HG03558 (cell line): ENCODE results near the gene PCSK7.
"Not testable (repeated sequence)": the region's sequence is repeated elsewhere in the genome, so short reads cannot be mapped to it uniquely, and the experiment has no call there.

Source experiments
- ATAC-seq: cut with Tn5 transposase; IDR thresholded peaks from one replicate; pipeline ENCODE4 v1.9.1; 2021; ENCODE audit warnings: moderate number of reproducible peaks; ENCODE audit not compliant: unreplicated experiment; ENCODE audit errors: extremely low read depth

Gene PCSK7, protein sequence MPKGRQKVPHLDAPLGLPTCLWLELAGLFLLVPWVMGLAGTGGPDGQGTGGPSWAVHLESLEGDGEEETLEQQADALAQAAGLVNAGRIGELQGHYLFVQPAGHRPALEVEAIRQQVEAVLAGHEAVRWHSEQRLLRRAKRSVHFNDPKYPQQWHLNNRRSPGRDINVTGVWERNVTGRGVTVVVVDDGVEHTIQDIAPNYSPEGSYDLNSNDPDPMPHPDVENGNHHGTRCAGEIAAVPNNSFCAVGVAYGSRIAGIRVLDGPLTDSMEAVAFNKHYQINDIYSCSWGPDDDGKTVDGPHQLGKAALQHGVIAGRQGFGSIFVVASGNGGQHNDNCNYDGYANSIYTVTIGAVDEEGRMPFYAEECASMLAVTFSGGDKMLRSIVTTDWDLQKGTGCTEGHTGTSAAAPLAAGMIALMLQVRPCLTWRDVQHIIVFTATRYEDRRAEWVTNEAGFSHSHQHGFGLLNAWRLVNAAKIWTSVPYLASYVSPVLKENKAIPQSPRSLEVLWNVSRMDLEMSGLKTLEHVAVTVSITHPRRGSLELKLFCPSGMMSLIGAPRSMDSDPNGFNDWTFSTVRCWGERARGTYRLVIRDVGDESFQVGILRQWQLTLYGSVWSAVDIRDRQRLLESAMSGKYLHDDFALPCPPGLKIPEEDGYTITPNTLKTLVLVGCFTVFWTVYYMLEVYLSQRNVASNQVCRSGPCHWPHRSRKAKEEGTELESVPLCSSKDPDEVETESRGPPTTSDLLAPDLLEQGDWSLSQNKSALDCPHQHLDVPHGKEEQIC

DNA sequence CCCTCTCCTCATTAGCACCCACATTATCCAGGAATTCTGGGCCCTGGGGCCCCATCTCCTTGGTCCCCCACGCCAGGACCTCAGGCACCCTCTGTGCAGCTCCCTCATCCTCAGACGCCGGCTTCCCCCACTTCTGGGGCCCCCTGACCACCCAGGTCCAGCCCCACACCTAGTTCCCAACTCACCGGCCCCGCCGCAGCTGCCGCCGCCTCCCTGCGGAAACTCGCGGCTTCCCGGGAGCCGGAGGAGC, at the start of gene PCSK7:
Gene PCSK7, minus strand, starts transcription at position 232 of the 250 bp plus-strand sequence. CDS start 2,229 bp downstream, outside the sequence.
- ATAC-seq: no peak

DNA sequence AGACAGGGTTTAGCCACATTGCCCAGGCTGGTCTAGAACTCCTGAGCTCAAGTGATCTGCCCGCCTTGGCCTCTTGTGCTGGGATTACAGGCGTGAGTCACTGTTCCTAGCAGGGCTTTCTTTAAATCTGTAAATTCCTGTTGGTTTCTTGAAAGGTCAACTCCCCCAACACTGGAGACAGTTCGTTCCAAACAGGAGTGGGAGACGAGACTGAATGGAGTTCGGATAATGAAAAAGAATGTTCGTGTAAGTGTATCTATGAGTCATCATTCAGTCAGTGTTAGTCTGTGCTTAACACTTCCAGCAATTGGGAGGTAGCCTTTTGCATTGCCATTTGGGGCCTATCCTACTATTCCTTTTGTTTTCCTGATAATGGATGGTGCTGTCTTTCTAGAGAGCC, 49.3 kb upstream of the PCSK7 start:
- no peak for ATAC-seq

DNA sequence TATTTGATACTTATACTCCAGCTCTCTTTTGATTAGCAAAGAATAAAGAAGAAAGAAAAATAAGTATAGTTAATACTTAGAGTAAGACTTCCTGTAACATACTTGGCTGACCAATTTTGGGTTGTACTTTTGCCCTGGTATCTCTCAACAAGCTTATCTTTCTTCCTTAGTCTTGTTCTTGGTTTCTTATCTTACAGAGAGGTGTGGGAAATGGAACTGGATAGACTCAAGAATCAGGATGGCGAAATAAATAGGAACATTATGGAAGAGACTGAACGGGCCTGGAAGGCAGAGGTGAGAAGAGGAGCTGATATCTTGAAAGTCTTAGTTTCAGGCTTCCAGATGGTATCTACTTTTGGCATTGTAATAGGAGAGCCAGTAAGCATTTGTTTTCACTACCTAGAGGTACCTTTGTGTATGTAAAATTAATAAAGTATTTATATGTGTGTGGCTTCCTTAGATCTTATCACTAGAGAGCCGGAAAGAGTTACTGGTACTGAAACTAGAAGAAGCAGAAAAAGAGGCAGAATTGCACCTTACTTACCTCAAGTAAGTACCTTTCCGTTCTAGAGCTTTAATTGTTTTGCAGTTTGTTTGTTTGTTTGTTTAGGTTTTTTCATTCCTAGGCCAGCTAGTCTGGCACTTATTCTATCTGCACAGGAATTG, 48.0 kb upstream of the PCSK7 start:
- ATAC-seq: no peak

DNA sequence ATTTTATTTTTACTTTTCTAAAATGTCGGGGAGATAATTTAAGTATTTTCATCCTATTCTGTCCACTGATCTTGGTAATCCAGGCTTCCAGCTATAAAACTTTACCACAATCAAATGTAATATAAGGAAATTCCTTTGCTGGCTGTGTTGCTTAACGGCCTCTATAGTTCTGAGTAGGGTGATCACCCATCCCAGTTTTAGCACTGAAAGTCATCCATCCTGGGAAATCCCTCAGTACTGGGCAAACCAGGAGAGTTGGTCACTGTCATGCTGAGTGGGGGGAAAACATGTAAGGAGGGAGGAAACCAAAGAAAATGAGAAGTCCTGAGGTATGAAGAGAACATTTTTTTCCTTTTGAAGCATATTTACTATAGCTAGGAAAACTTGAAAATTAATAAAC, 46.5 kb upstream of the PCSK7 start:
- ATAC-seq: no peak

DNA sequence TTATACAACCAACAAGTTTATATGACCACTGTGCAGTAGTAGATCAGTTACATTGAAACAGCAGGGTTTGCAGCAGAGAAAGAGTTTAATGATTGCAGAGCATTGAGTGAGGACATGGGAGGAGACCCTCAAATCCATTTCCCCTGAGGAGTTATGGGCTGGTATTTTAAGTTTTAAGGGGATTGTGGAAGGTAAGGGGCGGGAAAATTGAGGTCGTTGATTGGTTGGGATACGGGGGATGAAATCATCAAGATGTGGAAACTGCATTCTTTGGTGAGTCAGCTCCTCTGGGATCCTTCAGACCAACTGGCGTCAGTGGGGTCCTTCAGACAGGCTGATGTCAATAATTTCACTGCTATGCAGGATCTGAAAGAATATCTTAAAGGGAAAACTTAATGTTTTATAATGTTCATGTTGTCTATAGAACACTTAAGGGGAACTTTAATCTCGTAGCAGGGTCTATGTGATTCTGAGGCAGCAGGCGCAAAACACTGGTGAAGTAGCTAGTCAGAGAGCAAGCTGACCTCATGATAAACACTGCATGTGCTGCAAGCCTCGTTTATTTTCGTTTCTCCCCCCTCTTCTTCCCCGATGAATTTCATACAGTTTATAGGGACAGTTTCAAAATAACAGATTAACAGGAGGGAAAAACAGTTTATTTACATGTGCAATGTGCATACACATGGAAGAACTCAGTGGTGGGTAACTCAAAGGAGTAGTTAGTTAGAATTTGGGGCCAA, 41.8 kb upstream of the PCSK7 start:
- no peak for ATAC-seq

DNA sequence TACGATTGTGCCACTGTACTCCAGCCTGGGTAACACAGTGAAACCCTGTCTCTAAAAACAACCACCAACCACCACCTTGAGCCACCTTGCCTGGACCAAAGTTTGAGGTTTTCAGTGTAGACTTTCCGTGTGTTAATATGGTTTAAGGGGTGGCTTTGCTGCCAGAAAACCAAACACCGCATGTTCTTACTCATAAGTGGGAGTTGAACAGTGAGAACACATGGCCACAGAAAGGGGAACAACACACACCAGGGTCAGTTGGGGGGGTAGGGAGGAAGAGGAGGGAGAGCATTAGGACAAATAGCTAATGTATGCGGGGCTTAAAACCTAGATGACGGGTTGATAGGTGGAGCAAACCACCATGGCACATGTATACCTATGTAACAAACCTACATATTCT, 40.3 kb upstream of the PCSK7 start:
- ATAC-seq: not testable (repeated sequence)

DNA sequence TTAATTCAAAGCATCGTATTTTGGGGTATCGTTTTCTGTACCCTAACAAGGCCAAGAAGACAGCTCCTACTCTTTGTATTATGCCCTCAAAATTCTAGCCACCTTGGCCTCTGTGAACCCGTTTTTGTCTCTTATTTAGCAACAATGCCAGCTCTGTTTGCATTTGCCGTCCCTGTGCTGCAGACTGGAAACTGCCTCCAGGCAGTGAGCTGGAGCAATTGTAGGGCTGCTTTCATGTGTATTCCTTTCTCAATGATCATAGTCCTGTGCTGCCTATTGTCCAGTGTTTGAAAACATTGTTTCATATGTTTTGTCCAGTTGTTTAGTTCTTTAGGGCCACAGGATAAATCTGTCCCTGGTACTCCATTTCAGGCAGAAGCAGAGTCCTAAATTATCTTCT, 39.3 kb upstream of the PCSK7 start:
- ATAC-seq: no peak

DNA sequence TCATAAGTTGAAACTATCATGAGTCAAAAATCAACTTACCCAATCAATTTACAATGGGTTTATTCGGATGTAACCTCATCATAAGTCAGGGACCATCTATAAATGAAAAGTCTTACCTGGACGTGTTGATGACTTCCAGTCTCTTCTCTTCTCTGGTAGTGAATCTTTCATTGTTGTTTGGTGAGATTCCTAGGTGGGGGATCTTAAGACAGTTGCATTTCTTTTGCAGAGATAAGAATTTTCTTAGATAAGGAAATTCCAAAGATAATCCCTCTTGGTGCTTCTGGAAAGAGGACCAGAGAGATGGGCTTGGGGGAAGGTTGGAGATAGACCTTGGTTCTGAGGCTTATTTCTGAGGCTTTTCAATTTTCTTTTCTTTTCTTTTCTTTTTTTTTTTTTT, 38.0 kb upstream of the PCSK7 start:
- no peak for ATAC-seq

DNA sequence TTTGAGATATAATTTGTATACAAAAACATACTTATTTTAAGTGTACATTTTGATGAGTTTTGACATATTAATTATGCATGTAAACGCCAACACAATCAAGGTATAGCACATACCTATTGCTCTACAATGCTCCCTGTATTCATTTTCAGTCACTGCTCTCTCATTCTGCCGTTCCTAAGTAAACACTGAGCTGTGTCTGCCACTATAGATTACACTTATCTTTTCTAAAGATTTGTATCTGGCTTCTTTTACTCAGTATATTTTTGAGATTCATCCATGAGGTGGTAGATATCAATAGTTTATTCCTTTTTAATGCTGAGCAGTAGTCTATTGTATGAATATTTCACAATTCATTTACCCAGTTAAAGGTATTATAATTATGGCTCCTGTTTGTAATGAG, 33.9 kb upstream of the PCSK7 start:
- no peak for ATAC-seq

DNA sequence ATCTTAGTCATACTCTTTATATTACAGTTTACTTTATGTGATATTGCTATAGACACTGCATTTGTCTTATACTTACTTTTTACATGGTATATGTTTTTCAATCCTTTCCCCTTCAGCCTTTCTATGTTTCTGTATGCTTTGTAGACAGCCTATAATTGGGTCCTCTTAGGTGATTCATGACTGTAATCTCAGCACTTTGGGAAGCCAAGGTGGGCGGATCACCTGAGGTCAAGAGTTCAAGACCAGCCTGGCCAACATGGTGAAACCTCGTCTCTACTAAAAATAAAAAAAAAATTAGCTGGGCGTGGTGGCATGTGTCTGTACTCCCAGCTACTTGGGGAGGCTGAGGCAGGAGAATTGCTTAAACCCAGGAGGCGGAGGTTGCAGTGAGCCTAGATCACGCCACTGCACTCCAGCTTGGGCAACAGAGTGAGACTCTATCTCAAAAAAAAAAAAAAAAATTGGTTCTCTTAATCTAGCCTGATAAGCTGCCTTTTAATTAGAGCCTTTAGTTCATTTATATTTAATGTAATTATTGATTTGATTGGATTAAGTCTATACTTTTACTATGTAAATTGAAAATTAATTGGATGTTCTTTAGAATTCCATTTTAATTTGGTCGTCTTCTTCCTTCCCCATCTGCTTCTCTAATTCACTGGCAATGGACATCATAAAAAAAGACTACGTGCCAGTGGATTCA, 32.9 kb upstream of the PCSK7 start:
- ATAC-seq: not testable (repeated sequence)

DNA sequence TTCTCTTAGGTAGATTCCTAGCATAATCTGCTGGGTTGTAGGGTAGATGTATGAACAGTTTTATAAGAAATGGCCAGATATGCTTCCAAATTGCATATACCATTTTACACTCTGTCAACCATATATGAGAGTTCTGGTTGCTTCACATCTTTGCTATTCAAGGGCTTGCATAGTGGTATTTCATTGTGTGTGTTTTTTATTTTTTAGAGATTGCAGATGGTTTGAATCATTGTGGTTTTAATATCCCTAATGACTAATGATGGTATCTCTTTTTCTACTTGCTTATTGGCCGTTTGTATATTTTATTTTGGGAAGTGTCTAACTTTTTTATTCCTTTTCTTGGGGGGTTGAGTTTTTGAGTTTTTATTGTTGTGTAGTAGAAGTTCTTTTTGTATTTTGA, 27.5 kb upstream of the PCSK7 start:
- ATAC-seq: no peak

DNA sequence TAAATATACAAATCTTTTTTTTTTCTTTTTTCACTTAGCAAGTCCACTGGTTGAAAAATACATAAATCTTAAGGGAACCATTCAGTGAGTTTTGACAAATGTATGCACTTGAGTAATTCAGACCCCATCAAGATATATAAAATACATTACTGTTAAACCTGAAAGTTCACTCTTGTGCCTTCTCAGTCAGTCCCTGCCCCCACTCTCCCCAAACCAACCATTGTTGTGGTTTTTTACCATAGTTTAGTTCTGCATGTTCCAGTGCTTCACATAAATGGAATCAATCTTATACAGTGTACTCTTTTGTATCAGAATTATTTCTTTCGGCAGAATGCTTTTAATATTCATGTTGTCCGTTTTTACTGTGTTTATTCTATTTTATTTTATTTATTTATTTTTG, 26.7 kb upstream of the PCSK7 start:
- no peak for ATAC-seq

DNA sequence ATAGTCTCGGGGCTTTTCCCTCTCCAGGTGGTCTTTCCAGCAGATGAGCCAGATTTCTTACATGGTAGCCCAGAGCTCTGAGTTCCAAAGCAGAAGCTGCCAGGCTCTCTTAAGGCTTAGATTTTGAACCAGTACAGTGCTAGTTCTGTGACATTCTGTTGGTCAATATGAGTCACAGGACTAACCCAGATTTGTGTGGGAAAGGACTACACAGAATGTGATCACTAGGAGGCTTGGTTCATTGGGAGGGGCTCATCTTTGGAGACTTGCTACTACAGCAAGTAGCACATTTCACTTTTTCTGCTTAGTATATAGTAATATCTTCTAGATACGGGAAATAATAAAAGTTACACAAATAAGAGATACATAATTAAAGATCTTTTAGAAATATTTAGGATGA, 24.7 kb upstream of the PCSK7 start:
- ATAC-seq: no peak

DNA sequence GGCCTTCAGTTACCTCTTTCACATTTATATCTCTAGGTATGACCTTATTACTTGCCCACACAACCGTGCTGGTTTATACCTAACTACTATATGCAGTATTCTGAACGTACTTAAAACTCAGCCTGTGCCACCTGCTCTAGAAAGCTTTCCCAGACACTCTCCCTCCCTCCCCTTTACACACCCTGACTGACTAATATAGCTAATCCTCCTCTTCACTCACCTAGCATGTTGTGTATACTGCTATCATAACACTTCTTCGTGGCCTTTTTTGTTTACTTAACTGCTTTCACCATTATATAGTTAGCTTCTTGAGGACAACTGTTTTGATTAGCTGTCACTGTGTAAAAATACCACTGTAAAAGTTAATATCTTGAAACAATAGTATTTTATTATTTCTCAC, 24.1 kb upstream of the PCSK7 start:
- ATAC-seq: no peak

DNA sequence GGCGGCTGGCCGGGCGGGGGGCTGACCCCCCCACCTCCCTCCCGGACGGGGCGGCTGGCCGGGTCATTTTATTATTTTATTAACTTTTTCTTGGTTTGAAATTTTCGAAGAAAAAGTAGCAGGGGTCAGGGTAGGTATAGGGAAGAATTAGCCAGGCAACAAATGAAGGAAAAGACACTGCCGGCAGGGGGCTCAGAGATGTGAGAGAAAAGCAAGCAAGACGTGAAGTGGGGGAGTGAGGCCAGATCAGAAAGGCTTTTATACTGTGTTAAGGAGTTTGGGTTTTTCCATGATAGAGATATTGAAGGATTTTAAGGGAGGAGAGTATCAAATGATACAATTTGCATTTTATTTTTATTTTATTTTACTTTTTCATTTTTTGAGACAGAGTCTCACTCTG, 19.6 kb upstream of the PCSK7 start:
- no peak for ATAC-seq

DNA sequence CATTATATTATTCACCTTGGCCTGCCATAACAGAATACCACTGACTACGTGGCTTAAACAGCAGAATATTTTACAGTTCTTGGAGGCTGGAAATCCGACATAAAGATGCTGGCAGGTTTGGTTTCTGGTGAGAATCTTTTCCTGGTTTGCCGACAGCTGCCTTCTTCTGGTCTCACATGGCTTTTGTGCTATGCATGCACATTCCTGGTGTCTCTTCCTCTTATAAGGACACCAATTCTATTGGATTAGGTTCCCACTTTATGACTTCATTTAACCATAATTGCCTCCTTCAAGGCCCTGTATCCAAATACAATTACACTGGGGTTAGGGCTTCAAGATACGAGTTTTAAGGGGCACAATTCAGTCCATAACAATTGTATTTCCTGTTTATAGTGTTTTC, 17.7 kb upstream of the PCSK7 start:
- ATAC-seq: no peak

DNA sequence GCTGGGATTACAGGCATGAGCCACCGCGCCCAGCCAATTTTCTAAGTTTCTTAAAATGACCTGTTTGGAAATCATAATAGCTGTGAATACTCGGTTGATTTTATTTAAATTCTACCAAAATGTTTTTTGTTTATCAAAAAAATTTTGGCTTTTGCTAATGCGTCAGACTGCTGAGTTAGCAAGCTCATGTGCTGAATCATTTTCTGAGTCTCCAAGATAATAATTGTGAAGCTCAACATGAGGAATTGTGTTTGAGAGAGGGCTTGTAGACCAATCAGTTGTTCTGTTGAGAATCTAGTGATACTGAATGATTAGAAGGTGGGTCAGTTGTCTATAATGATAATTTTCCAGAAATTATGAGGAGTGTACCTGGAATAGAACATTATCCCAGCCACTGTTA, 16.5 kb upstream of the PCSK7 start:
- ATAC-seq: no peak

DNA sequence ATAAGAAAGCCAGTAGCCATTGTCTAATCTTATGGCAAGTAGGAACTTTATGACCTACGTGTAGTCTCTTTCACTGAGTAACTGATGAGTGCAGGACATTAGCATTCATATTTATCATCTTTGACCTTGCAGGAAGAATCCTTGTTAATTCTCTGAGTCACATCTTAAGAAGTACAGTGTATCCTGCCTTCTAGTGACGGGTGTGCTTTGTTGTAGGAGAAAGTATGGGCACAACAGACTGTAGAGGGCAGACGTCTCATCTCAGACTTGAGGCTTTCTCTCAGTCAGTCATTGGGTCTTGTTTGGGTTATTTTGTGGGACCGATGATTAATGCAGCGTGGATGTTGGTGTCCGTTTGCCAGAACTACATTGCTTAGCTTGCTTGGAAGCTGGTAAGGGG, 7.4 kb upstream of the PCSK7 start:
- ATAC-seq: no peak

DNA sequence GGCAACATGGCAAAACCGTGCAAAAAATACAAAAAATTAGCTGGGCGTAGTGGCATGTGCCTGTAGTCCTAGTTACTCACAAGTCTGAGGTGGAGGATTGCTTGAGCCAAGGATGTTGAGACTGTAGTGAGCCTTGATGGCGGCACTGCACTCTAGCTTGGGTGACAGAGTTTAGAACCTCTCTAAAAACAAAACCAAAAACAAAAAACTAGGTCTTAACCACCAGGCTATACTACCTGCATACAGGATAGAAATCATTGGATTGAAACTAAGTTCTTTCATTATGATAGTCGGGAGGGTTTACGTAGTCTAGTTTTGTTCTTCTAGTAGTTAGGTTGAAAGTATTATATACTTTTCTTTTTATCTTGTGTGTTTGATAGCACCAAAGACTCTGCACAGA, 6.3 kb upstream of the PCSK7 start:
- ATAC-seq: no peak

DNA sequence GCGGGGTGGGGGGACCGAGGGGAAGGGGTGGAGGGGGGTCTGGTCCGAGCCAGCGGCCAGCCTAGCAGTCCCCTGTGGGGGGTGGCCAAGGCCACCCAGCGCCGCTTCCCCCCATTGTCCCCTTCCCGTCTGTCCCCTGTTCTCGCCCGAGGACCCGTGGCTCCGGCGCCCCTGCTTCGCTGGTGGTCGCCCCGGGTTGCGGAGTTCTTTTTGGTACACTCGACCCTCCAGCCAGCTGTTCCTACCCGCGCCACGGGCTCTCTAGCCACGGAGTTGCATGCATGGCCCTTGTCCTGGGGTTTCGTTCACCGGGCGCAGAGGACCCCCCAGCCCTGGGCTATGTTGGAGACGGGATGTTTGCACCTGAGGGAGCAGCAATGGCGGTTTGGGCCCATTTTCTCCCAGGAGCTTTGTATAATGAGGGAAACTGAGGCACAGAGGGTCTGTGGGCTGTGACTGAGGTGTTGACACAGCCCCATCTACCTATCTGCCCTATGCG, 1.1 kb upstream of the PCSK7 start:
- no peak for ATAC-seq
